Stimulated activated CD4-positive, alpha-beta T cell treated with anti-CD3 and anti-CD28 coated beads, TNF-alpha, amount 100 ng/mL, for 24 hours (primary cell): Measurements from ENCODE around the gene NBAS.

Experiments used
- DNase-seq, 3 experiments: peaks; one replicate each; pipeline ENCODE4 v3.0.0-alpha.2; 2020; ENCODE audit warnings: low read depth in 3 of 3

NBAS gene

DNA sequence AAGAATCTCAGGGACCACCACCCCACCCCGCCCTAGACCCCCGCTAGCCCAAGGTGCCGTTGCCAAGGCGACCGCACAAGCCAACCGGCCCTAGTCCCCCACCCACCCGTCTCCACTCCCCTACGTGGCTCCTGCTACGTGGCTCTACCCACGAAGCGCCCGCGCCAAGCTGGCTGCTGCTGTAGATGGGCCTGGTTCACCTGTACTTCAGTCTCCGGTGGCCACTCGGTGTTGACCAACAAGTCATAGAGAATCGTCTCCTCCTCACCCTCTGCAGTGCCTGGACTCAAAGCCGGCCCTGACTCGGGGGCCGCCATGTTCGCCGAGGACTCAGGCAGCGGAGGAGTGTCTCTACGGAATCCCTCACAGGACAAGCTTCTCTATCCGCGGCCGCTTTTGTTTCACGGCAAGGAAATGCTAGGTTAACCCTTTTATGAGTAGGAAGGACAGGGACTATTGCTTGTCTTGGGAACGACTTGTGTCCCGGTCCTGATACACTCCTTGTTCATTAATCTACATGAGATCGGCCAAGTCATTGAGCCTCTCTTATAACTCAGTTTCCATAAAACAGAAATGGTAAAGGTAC, at the start of gene NBAS:
NBAS (minus strand) TSS at position 347 of the 586 bp plus-strand sequence; CDS start at position 317, 30 bp downstream.
- peak; percentile 60 to 72 (median 60) for DNase-seq

DNA sequence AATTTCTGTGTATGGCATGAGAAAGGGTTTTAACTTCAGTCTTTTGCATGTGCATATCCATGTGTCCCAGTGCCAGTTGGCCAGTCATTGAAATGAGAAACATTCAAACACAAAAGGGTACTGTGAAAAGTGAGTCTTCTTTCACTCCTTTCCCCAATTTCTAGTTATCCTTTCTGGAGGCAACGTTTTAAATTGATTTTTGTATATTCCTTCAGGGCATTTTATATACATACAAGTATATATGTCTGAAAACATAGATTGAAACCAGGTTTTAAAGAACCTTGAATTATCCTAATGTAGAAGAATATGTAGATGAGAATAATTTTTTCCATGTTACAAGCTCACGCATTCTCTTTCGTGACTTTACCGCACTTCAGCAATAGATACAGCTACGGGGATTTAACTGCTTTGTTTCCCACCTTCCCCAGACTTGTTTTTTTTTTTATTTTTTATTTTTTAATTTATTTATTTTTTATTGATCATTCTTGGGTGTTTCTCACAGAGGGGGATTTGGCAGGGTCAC, 49.4 kb upstream of the NBAS start:
- DNase-seq = no peak

DNA sequence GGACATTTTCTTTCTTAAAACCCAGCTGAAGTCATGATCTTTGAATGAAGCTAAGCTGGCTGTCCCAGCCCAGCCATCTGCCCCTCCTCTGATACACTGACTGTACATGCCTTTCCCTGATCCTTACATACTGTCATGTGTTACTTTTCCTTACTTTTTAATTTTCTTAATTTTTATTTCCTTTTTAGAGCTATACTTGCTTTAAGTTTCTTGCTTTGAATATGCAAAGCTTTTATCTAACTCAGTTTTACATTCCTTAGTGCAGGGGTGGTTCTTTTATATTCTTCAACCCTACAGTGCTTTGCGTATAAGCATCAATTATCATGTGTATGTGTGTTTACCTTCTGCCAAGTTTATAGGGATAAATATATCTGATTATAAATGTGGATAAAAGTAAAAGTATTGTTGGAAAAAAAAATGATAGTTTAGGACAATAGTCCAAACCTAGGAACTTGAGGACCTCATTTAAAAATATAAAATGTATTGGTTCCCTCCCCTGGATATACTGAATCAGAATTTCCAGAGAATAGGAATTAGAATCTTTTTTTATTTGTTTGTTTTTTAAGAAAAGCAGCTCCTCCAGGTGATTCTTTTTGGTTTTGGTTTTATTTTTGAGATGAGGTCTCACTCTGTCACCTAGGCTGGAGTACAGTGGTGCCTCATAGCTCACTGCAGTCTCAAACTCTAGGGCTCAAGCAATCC, 48.4 kb upstream of the NBAS start:
- DNase-seq = no peak

DNA sequence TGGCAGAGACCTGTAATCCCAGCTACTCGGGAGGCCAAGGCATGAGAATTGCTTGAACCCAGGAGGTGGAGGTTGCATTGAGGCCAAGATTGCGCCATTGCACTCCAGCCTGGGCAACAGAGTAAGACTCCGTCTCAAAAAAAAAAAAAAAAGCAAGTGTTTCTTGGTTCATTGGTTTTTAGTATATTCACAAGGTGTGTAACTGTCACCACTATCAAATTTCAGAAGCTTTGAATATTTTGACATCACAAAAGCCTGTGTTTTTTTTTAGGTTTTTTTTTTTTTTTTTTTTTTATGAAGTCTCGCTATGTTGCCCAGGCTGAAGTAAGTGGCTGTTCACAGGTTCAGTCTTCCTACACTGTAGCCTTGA, 47.2 kb upstream of the NBAS start:
- no peak for DNase-seq

DNA sequence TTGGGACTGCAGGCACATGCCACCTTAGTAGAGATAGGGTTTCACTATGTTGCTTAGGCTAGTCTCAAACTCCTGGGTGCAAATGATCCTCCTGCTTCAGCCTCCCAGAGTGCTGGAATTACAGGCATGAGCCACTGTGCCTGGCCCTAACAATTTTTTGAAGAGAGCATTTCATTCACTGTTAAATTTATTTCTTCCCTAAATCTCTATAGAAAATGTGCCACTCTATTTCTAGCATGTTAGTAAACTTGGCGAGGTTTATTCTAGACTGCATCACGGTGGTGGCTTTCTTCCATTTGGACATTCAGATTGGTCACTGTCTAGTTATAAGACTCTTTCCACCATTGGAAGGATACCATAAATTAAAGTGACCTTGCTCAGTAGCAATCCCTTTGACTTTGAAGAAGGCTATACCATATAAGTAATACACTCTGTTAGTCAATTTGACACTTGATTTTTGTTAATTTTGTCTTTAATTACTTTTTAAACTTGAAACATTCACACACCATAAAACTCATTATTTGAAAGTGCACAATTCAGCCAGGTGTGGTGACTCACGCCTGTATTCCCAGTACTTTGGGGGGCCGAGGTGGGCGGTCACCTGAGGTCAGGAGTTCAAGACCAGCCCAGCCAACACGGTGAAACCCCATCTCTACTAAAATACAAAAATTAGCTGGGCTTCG, 46.7 kb upstream of the NBAS start:
- no peak for DNase-seq

DNA sequence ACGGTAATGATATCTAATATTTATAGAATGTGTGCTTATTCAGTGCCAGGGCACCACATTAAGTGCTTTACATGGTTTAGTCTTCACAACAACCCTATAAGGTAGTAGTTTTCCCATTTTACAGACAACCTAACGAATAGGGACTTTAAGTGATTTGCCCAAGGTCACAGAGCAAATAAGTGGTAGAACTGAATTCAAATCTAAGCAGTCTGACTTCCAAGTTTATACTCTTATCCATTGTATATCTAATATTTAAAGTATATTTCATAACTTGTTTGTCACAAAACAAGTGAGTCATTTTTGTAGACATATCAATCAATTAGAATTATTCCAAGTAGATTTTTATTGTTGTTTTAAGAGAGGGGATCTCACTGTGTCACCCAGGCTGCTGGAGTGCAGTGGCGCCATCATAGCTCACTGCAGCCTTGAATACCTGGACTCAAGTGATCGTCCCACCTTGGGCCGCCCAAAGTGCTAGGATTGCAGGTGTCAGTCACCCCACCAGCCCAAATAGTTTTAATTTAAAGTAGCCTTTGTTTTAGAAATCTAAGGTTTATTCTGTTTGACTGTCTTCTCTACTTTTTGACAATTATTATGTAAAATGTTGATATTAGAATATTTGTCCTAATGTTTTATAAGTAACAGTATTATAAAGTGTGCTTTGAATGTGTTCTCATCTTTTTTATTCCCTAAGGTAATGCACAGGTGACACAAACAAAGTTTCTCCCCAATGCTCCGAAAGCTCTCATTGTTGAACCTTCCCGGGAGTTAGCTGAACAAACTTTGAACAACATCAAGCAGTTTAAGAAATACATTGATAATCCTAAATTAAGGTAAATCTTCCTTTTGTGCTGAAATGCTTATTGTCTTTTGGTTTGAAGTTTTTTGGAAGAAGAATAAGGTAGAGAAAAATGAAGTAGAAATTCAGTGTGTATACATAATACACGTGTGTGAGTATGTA, 45.6 kb upstream of the NBAS start:
- DNase-seq = no peak

DNA sequence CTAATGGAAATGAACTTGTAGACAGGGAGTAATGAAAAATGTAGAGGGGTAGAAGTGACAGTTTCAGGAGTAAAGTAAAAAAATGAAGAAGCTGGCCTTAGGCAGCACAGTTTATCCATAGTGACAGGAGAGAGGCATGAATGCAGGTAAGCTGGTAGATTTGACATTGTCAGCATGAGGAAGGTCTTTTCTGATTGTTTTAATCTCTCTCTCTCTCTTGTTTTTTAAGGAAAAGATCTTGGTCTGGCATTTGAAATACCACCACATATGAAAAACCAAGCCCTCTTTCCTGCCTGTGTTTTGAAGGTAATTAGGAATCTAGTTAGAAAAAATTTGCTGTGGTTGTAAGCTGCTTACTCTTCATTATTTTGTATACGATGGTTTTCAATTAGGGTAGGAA, 44.6 kb upstream of the NBAS start:
- DNase-seq = no peak

DNA sequence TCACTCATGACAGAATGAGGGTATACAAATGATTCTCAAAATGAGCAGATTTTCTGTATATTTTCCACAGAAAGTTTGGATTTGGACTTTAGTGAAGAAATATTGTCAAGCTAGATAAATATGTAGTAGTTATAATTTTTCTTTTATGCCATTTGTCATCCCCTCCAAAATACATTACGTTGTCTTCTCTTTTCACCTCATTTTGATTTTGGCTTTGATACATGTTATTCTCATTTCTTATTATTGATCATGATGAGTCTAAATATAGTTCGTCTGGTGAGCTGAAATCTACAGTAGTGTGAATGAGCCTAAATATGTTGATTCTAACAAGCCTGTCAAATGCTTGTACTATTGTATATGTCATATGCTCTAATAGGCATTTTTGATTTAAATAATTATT, 42.8 kb upstream of the NBAS start:
- no peak for DNase-seq

DNA sequence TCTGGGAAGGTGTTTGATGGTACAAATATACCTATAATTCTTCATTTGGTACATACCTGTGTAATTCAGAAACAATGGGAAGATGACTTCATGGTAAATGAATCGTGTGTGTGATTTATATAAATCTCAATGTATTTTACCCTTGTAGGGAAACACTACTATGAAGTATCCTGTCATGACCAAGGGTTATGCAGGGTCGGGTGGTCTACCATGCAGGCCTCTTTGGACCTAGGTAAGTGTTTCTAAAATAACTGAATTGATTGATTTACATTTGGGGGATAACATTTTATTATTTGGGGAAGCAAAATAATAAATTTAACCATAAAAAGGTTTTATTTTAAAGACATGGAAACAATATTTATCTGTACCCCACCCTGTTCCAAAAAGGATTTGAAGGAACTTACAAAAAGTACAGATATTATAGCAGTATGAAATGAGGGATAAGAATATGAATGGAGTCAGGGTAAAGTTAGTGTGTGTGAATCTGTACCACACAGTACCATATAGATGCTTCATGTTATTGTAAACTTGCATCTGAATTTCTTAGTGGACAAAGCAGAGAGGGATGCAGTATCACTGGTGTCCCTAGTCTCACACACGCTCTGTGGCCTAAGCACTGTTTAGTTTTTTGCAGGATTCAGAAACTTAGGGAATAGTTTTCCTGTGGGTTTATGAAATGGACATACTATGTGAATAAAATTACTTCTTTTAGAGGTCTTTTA, 42.1 kb upstream of the NBAS start:
- no peak for DNase-seq

DNA sequence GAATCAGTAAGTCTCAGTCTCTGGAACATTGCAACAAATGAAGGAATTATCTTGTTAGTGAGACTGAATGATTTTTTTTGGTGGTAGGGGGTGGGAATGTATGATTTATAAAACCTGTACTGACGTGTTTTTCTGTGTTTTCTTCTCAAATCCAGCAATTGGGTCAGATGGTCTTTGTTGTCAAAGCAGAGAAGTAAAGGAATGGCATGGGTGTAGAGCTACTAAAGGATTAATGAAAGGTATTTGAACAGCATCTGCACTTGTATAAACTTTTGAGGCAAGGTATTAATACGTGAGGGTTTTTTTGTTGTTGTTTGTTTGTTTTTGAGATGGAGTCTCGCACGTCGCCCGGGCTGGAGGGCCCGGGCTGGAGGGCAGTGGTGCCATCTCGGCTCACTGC, 41.3 kb upstream of the NBAS start:
- DNase-seq = no peak

DNA sequence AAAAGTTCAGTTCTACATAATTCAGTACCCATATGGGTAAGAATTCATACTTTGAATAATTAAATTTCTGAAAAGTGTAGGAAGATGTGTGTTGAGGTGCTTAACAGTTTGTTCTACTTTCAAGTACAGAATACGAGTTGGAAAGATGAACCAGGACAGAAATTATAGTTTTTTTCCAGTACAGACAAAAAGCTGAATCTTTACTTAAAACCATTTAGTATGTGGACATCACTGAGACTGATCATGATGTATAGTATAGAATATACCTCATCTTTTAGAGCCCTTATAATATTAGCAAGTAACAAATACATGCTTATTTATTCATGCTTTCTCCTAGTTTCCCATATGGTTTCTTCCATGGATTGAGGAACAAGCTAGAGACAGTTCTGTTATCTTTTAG, 40.5 kb upstream of the NBAS start:
- DNase-seq = no peak

DNA sequence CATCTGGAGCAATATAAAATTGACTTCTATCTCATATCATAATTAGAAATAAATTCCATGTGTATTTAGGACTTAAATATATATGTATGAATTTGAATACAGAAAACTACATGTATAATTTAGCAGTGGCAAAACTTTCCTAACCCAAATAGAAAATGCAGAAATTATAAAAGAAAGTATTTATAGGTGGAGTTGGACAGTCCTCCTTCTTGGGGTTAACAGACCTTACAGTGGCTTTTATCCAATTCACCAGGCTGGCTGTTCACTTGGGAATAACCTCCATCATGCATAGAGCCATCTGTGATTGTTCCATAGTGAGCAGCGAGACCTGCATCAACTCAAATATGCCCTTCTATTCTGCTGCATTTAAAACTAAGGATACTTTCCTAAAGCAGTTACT, 38.9 kb upstream of the NBAS start:
- DNase-seq = no peak

DNA sequence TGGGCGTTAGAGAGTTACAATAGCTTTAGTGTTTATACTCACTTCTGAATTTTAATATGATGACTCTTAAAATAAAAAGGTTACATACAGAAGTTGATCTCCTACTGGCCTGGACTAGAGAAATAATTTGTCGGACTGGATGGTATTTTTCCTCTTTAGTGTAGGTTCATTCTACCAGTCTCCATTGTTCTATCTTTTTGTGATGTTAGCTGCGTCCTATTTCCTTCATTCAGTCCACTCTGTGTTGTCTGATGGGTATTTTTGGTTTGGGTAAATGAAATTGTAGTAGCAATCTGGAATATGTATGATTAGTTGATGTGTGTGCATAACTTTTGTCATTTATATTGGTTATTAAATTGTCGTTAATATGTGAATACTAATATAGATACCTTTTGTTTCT, 35.8 kb upstream of the NBAS start:
- DNase-seq = no peak

DNA sequence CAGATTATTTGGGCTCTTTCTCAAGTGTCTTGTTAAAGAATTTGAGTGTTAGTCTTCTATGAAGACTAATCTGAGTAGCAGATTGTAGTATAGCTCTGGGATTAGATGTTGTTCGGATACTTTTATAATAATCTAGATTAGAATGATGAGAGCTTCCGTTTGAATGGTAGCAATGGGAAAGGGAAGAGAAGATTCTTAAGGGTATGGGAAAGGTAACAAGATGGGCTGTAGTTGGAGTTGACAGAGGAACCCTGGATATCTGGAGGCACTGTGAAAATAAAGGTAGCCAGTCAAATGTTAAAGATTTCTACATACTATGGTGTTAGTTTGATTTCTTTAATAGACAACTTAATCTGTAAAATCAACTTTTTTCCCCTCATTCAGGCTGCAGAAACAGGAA, 35.2 kb upstream of the NBAS start:
- DNase-seq = no peak

DNA sequence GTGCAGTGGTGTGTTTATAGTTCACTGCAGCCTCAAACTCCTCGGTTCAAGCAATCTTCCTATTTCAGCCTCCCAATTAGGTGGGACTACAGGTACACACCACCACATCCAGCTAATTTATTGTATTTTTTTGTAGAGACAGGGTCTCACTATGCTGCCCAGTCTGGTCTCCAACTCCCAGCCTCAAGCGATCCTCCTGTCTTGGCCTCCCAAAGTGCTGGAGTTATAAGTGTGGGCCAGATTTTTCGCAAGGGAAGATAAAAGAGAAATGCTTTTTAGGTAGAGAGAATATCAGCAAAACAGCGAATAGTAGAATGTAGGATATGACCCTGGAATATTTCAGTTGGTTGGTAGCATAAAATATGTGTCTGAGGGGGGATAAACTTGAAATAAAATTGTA, 34.8 kb upstream of the NBAS start:
- DNase-seq = no peak

DNA sequence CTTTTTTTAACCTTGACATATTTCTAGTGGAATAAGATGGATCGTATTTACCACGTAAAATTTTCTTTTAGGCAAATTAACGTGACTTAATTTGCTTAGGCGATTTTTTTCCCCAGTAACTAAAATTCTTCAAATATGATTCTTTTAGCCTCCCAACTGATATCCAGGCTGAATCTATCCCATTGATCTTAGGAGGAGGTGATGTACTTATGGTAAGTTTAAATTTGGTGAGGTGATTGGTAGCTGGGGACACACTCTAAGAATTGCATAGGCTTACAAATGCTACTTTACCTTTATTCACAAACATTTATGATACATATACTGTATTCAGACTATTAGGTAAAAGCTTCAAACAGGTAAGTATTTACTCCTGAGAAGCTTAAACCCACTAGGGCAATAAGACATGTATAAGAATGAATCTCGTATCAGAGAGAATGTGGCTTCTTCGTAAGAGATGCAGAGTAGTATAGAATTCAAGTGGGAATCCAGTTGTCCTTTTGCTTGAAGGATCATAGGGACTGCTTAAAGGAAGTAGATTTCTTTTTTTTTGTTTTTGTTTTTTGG, 34.3 kb upstream of the NBAS start:
- DNase-seq = no peak

DNA sequence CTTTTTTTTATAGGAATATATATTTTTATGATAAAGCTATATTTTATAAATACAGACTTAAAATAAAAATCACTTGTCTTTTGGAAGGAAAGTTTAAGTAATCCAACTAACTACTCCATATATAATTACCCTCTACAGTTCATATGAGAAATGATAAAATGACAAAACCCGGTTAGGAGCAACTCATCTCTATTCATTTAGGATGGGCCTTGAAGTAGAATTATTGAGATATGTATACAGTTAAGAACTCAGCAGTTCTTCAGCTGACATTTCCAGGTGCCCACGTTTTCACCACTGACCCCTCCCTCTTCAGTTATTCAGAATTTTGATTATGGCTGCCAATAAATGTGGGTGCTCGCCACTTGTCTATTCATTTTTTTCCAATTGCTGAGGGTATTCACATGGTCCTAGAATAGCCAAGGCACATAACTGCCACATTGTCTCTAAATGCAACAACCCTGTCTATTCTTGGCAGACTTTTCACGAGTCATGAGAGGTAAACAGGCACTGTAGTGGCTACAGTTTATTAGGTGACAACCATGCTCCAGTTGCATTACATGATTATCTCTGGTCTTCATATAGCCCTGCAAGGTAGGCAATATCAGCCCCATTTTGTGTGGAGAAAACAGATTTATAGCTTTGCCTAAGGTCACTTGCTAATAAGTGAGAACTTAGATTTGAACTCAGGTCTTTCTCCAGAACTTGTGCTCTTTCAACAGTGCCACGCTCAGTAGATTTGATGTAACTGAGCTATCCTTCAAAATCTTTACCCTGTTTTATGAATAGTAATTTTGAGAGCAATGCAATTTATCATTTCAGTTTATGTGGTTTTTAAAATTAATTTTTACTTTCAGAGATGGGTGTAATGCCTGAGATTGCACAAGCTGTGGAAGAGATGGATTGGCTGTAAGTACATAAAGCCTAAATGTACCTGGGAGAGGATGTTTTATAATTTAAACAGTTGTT, 33.4 kb upstream of the NBAS start:
- no peak for DNase-seq

DNA sequence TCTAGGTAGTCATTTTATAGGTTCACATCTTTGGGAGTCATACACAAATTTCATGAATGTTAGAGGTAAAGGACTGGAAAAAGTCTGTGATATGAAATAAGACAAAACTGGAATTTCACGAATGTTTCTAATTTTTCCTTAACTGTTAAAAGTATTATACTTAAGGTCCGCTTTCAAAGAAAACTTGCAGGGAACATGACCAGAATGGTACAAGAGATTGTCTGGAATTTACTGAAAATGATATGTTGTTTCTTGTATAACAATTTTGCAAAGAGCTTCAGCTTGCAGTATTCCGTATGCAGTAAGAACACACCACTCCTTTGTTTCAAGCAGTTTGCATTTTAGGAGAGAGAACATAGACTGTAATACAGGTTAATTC, 32.2 kb upstream of the NBAS start:
- DNase-seq = no peak

DNA sequence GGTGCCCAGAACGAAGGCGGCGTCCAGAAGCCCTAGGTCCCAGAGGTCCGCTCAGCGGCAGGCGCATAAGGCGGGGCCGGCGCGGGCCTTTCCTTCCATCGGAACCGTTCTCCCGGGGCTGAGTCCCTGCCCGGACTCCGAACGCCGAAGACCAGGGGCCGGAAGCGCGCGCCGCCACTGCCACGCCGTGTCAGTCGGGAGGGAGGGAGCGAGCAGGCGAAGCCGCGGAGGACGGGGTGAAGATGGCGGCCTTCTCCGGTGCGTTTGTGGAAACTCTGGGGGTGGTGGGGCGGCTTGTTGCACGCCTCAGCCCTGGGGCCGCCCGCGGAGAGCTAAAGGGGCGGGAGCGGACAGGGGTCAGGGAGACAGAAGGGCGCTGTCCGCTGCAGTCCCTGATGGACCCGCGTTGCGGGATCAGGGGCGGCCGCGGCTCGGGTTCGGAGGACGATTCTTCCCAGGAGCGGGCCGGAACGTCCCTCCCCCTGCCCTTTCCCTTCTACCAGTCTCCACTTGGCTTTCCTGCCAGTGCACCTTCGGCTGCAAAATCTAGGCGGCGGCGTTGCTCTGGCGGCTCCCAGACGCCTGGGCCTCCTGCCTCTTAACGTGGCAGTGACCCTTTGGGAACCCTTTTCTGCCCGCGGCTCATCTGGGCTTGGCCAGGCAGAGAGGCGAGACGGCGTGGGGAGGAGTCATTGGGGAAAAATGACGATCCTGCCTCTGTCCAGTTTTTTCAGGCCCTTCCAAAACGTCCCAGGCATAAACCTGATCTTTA, 30.7 kb upstream of the NBAS start, which contains the start of gene DDX1:
DDX1 (plus strand) TSS at position 177 of the 772 bp plus-strand sequence; CDS start at position 243, 66 bp downstream.
- peak; percentile 73 to 85 (median 78) for DNase-seq
